Heart left ventricle (tissue), 13 donors: ENCODE results near the gene ESR2.

Experiments
- POLR2A ChIP-seq, 2 donors: fragments of 450-650 bp; IDR thresholded peaks; one replicate each; pipeline ENCODE4 v1.6.1; 2017; ENCODE audit warnings: antibody characterized with exemption in 2 of 2, mild to moderate bottlenecking in 2 of 2, moderate library complexity in 2 of 2
- TF ChIP-seq, protein P1 (sequence below), 12 donors: fragments of 200-600 bp; sonication (generic) in 4 of 12; IDR thresholded peaks; one replicate each; pipeline versions ENCODE4 v1.5.0 to v1.8.0; 2018 to 2022; ENCODE audit warnings: antibody characterized with exemption in 12 of 12, mild to moderate bottlenecking in 5 of 12
- donor health status: ischemic (EF 13 %, LVEDD 7.1; RV severe dilation, severe dysfunction).
- donor health status: DM: no; HTN: yes; CAD: no.
- donor health status: DM: no; HTN: no; CAD: no.
- donor health status: ischemic (EF 25% LVEDD 6.9; RV normal size, moderate dysfunction).
- donor health status: ischemic (EF 25% LVEDD 5.7; RV mildly dilated, moderate dysfunction).
- donor health status: ischemic (EF 35%, LVEDD 5.7; RV mildly dilated, moderate dysfunction).
- donor health status: nonischemic (EF 11% LVEDD 7.7; RV severe dilation, severe dysfunction).
- donor health status: DM: yes; HTN: yes; CAD: no.
- donor health status: PGD.
- donor health status: ischemic (EF 29% LVEDD 5.4; RV normal size, mild dysfunction).
- donor health status: nonischemic (EF 23%, LVEDD 6.1; RV moderate dilation, normal function).

DNA sequence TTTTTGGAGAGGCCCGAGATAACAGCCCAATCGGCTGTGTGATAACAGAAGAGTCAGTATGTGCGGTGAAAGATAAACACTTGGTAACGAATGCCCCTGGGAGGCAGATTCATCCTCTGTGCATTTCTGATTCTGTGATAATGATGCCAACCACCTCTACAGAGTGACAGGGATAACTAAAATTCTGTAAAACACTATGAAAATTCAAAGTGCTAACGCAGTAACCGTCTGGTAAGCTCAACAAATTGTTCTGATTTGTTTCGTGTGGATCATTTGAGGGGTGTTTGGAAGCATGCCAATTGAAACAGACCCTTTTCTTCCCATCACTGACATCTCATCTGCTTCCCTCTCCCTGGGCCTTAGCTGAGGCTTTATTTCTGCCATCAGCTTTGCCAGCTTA is 76.3 kb downstream of the ESR2 start:
- TF ChIP-seq POLR2A (IDR thresholded peaks at IDR 0.05), result no peak
- TF ChIP-seq, protein P1, sequence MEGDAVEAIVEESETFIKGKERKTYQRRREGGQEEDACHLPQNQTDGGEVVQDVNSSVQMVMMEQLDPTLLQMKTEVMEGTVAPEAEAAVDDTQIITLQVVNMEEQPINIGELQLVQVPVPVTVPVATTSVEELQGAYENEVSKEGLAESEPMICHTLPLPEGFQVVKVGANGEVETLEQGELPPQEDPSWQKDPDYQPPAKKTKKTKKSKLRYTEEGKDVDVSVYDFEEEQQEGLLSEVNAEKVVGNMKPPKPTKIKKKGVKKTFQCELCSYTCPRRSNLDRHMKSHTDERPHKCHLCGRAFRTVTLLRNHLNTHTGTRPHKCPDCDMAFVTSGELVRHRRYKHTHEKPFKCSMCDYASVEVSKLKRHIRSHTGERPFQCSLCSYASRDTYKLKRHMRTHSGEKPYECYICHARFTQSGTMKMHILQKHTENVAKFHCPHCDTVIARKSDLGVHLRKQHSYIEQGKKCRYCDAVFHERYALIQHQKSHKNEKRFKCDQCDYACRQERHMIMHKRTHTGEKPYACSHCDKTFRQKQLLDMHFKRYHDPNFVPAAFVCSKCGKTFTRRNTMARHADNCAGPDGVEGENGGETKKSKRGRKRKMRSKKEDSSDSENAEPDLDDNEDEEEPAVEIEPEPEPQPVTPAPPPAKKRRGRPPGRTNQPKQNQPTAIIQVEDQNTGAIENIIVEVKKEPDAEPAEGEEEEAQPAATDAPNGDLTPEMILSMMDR (IDR thresholded peaks at IDR 0.05), result no peak
